ENCODE measurements around the gene UTS2B.

The UTS2B gene, protein sequence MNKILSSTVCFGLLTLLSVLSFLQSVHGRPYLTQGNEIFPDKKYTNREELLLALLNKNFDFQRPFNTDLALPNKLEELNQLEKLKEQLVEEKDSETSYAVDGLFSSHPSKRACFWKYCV

GRCh38 chr3:191329654-191330529 is at the start of gene UTS2B:
UTS2B (minus strand) TSS chr3:191330526; CDS start chr3:191282189, 48,337 bp downstream.
- no peak for DNase-seq

- DNase-seq, result no peak
Observed at GRCh38 chr3:191380001-191380400, 49.7 kb upstream of the UTS2B start.

- no peak for DNase-seq
Observed at GRCh38 chr3:191379446-191379845, 49.1 kb upstream of the UTS2B start.

- DNase-seq, result no peak
Observed at GRCh38 chr3:191378142-191378812, 48.0 kb upstream of the UTS2B start.

DNA sequence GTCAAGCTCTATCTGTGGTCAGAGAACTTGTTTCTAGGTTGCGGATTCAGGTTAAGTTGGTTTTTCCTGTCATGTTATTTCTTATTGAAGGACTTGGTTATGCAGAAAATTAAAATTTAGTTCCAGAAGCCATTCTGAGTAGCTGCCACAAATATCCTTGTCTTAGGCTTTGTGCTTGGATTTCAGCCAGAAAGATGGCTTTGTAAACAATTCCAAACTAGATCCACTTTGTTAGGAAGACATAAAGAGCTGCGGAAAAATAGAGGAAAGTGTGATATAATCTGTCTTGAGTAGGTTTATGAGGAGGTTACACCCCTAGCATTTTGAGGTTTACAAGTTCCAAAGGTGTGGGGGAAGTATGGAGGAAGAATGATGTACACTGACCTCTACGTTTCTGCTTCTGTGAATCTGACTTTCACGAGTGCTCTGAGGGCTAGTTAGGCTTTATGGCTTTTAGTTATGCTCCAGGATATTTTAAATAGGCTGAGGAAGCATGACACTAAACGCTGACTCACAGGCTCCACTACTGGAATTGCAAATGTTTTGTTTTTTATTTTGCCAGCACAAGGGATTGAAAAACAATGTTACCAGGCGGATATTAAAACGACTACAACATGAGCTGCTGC is 46.3 kb upstream of the UTS2B start:
- no peak for DNase-seq

GRCh38 chr3:191373327-191373726 is 43.0 kb upstream of the UTS2B start:
- no peak for DNase-seq

DNA sequence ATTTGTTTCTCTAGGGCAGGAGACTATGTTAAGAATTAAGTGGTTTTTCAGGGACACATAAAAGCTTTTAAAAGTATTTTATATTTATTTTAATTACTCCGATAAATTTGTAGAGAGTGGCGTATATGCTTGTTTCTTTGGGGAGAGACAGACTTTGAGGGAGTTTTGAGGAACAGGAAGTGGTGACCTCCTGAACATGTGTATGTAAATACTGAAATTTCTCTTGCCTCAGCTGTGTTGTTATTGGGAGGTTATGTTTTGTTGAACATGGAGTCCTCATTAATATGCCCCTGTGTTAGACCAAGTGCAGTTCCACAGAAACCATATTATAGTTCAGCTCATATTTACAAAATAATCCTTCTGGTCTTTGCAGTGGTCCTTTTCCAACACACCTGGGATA is 41.8 kb upstream of the UTS2B start:
- no peak for DNase-seq

DNA sequence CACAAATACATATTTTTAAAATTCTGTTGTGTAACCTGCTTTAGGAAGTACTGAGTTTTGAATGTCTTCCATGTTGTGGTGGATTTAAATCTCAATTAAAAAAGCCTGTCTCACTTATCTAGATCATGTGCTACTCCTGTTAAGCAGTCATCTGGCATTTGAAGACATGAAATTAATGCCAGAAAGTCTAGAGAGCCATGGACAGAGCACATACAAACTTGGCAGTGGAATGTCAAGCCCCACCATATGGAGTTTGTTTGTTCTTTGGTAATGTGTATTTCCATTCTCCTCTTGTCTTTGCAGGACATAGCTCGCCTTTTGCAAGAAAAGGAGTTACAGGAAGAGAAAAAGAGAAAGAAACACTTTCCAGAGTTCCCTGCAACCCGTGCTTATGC is 39.3 kb upstream of the UTS2B start:
- DNase-seq, result no peak

DNA sequence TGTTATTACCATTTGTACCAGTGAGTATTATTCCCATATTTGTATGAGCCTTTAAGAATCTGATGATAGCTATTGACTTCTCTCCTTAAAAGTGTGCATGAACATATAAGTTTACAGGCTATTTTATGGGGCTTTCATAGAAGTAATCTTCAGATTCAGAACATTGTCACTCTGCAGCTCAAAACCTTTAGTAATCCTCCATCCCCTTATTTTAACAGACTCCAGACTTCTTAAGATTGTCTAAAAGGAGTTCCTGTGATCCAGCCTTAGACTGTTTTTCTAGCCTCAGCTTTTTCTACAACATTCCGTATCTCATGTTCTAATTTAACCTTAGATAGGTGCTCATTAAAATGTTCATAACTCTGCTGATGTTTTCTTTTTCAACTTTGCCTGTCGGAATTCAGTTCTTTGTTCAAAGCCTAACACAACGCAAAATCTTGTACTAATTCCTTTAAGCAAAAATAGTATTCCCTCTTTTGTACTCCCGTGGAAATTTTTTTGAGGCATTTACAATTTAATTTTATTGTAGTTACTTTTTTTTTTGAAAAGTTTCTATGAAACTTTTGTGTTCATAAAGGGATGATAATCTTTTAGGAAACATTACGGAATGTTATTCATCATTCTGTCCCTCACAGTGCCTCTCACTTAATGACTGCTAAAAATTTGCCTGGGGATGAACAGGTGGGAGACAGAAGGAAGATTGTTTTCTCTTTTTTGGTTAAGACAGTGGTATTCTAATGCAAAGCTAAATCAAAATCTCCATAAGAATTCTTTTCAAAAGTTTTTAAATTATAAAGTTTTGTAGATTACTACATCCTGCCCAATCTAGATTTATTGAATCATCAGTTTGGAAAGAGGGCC is 38.7 kb upstream of the UTS2B start:
- DNase-seq, result no peak

DNA sequence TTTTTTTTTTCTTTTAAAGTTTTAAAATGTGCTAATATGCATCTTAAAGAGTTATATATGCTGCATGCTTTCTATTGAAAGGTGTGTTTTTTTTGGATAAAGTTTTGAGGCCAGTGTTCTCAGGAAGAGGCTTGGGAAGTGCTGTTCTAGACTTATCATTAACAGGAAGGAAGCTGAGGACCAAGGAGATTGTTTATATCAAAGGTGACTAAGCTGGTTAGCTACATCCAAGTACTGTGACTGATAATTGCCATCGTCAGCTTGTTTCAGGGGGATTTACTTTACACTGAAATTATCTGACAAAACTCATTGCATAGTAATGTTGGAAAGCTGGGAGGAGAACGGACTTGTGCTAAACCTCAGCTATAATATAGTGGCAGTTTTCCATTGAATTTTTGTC is 36.3 kb upstream of the UTS2B start:
- DNase-seq, result no peak

- DNase-seq, result no peak
Observed at GRCh38 chr3:191363221-191363620, 32.9 kb upstream of the UTS2B start.

GRCh38 chr3:191362524-191363090 is 32.3 kb upstream of the UTS2B start:
- DNase-seq, result no peak

GRCh38 chr3:191362037-191362436 is 31.7 kb upstream of the UTS2B start:
- DNase-seq, result no peak

GRCh38 chr3:191361456-191361855 is 31.1 kb upstream of the UTS2B start:
- DNase-seq, result no peak

- DNase-seq, result no peak
Observed at GRCh38 chr3:191360620-191361019, 30.3 kb upstream of the UTS2B start.

- DNase-seq, result no peak
Observed at GRCh38 chr3:191358929-191359328, 28.6 kb upstream of the UTS2B start.

DNA sequence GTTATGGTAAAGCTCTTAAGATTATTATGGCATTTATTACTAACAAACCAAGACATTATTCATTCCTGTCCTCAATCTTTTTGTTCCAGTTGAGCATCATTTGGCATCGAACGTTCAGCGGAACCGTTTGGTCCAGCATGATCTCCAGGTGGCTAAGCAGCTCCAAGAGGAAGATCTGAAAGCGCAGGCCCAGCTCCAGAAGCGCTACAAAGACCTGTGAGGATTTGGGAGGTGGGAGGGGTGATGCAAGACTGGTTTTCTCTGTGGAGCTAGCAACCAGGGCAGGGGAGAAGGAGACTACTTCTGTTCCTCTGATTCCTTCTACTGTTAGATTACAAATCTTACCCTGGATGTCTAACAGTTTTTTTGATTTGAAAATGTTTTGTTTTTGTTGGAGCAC is 27.6 kb upstream of the UTS2B start:
- DNase-seq, result no peak

DNA sequence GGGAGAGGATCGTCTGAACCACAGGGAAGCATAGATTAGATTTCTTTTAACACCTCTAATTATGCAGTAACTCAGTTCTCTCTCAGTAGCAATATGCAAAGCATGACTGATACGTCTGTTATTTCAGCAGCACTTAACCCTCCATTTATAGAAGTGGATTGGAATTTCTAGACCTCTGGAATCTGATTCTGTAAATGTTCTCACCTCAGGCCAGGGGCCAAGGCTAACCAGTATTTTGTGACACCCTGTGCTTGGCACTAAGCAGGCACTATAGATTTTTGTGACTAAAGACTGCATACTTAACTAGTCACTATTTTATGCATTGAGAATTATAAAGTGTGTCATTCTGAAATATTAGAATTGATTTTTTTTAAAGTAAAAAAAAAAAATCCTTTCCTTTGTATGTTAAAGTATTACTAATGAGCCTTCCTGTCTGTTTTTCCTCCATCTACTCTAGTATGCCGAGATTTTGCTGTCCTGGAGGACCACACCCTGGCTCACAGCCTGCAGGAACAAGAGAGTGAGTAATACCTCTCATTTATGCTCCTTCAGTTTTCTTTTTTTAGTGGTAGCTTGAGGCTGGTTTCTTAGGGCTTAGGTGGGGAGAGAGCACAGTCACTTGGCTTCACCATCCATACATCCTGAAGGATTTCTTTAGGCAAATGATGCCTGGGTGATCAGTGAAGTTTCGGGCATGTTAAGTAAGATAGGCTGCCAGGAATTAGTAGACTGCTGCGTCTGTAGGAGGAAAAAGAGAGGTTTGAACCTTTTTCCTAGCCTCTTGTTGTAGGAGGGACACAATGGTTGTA is 26.5 kb upstream of the UTS2B start:
- no peak for DNase-seq

- DNase-seq, result no peak
Observed at GRCh38 chr3:191355406-191355805, 25.1 kb upstream of the UTS2B start.

GRCh38 chr3:191353022-191353777 is 22.9 kb upstream of the UTS2B start:
- DNase-seq, result no peak

- DNase-seq, result no peak
Observed at GRCh38 chr3:191352014-191352413, 21.7 kb upstream of the UTS2B start.
